Keratinocyte (primary cell): ENCODE data around the gene TTC24. TPM values are rescaled to one million over a fixed set of nuclear protein-coding genes. Genes with fewer than 3 reads are reported as not detected.

Source experiments
- DNase-seq: peaks from one replicate; pipeline ENCODE4 v3.0.0-alpha.2; 2011; ENCODE audit warnings: low read depth, missing footprints, low spot score
- FAIRE-seq: peaks from 2 replicates; lab custom pipeline; 2011; peaks lifted over from hg19 to GRCh38; lab: Jason Lieb, UNC
- H2AFZ ChIP-seq: 2 replicates; pipeline ENCODE4 v1.6.0; 2012; ENCODE audit warnings: low read length, control low read depth, inconsistent platforms; ENCODE audit not compliant: control insufficient read depth
- H3K27ac ChIP-seq: 2 replicates; pipeline ENCODE4 v1.5.1; 2011; ENCODE audit warnings: low read length; ENCODE audit not compliant: control insufficient read depth, insufficient read depth
- H3K27me3 ChIP-seq: 3 replicates; pipeline ENCODE4 v1.6.0; 2011; ENCODE audit warnings: low read length; ENCODE audit not compliant: control insufficient read depth, insufficient read depth; ENCODE audit errors: extremely low read depth
- H3K36me3 ChIP-seq, 2 experiments: 2 replicates in 1 of 2; 3 replicates in 1 of 2; pipeline ENCODE4 v1.5.1; 2011; ENCODE audit warnings: low read length in 2 of 2, mild to moderate bottlenecking in 1 of 2; ENCODE audit not compliant: control insufficient read depth in 2 of 2, insufficient read depth in 2 of 2; ENCODE audit errors: extremely low read depth in 1 of 2
- H3K4me1 ChIP-seq: 3 replicates; pipeline ENCODE4 v1.5.1; 2011; ENCODE audit warnings: low read length; ENCODE audit not compliant: control insufficient read depth, insufficient read depth; ENCODE audit errors: extremely low read depth
- H3K4me2 ChIP-seq: 3 replicates; pipeline ENCODE4 v1.6.0; 2011; ENCODE audit warnings: low read depth, low read length; ENCODE audit not compliant: control insufficient read depth, insufficient read depth; ENCODE audit errors: extremely low read depth
- H3K4me3 ChIP-seq, 3 experiments: fragments of 200-600 bp in 1 of 3; sonication (generic) in 1 of 3; 2 replicates in 2 of 3; 3 replicates in 1 of 3; pipeline ENCODE4 v1.5.1; 2011 to 2016; ENCODE audit warnings: low read length in 3 of 3, mild to moderate bottlenecking in 3 of 3, control low read depth in 2 of 3, inconsistent platforms in 1 of 3, low read depth in 1 of 3, mixed read lengths in 1 of 3, mixed run types in 1 of 3, moderate library complexity in 1 of 3; ENCODE audit not compliant: control insufficient read depth in 2 of 3, insufficient read depth in 2 of 3; ENCODE audit errors: extremely low read depth in 1 of 3
- H3K79me2 ChIP-seq: 2 replicates; pipeline ENCODE4 v1.6.0; 2012; ENCODE audit warnings: low read length; ENCODE audit not compliant: control insufficient read depth, insufficient read depth
- H3K9ac ChIP-seq: 3 replicates; pipeline ENCODE4 v1.6.0; 2011; ENCODE audit warnings: low read length; ENCODE audit not compliant: control insufficient read depth, insufficient read depth; ENCODE audit errors: extremely low read depth
- H3K9me1 ChIP-seq: 3 replicates; pipeline ENCODE4 v1.6.0; 2011; ENCODE audit warnings: low read length; ENCODE audit not compliant: control insufficient read depth, insufficient read depth; ENCODE audit errors: extremely low read depth
- H3K9me3 ChIP-seq: 2 replicates; pipeline ENCODE4 v1.5.1; 2012; ENCODE audit warnings: low read depth, low read length; ENCODE audit not compliant: control insufficient read depth
- H4K20me1 ChIP-seq: 3 replicates; pipeline ENCODE4 v1.6.0; 2011; ENCODE audit warnings: low read length; ENCODE audit not compliant: control insufficient read depth, insufficient read depth; ENCODE audit errors: extremely low read depth
- EZH2 ChIP-seq: IDR thresholded peaks from one replicate; pipeline ENCODE4 v1.6.1; 2012; ENCODE audit warnings: inconsistent platforms, mild to moderate bottlenecking, low read length, moderate library complexity
- dilution Hi-C: fragments of 300-500 bp; cut with MboI; formaldehyde crosslinking; loops from one replicate; pipeline ENCODE4 v1.7.0; 2020; ENCODE audit warnings: low sequenced_read_pairs; ENCODE audit not compliant: extremely low pct_ligation_motif_present
- polyA plus RNA-seq, 5 experiments: library from polyadenylated mRNA; depleted of rRNA in 3 of 5; stranded (reverse) in 3 of 5; stranded (forward) in 1 of 5; unstranded in 1 of 5; fragments of >200 nt; gene quantifications; 1 replicate in 1 of 5; 2 replicates in 3 of 5; 3 replicates in 1 of 5; pipeline versions ENCODE4 v1.2.1 to v1.2.3, GENCODE V29; 2011 to 2012; ENCODE audit warnings: missing spikeins in 2 of 5, low read depth in 1 of 5, low replicate concordance in 1 of 5
- TF ChIP-seq, protein P1 (sequence below), 3 experiments: IDR thresholded peaks in 1 of 3; conservative IDR thresholded peaks in 1 of 3; optimal IDR thresholded peaks in 1 of 3; 2 replicates in 2 of 3; 3 replicates in 1 of 3; pipeline versions ENCODE3 to v1.5.1; 2011; ENCODE audit warnings: low read length in 3 of 3, mild to moderate bottlenecking in 3 of 3, moderate library complexity in 2 of 3, control low read depth in 1 of 3, inconsistent platforms in 1 of 3; ENCODE audit not compliant: insufficient read depth in 2 of 3; ENCODE audit errors: extremely low read depth in 1 of 3

Gene TTC24
- polyA plus RNA-seq, 1 donor (not counting 4 experiments of a cell fraction or from before 2014, with no cell fraction given): not detected

- TF ChIP-seq, protein P1, sequence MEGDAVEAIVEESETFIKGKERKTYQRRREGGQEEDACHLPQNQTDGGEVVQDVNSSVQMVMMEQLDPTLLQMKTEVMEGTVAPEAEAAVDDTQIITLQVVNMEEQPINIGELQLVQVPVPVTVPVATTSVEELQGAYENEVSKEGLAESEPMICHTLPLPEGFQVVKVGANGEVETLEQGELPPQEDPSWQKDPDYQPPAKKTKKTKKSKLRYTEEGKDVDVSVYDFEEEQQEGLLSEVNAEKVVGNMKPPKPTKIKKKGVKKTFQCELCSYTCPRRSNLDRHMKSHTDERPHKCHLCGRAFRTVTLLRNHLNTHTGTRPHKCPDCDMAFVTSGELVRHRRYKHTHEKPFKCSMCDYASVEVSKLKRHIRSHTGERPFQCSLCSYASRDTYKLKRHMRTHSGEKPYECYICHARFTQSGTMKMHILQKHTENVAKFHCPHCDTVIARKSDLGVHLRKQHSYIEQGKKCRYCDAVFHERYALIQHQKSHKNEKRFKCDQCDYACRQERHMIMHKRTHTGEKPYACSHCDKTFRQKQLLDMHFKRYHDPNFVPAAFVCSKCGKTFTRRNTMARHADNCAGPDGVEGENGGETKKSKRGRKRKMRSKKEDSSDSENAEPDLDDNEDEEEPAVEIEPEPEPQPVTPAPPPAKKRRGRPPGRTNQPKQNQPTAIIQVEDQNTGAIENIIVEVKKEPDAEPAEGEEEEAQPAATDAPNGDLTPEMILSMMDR (optimal IDR thresholded peaks at IDR 0.05 in 1 of 3, IDR thresholded peaks at IDR 0.05 in 1 of 3, conservative IDR thresholded peaks at IDR 0.05 in 1 of 3; ENCODE audit: extremely low read depth in 1 of 3, insufficient read depth in 2 of 3, low read length in 3 of 3): no peak
- no peak for TF ChIP-seq EZH2
- Histone ChIP-seq H3K4me2 (no peak overlapping the region), H3K9ac (no peak overlapping the region), H3K27ac (no peak overlapping the region), H3K9me3 (no peaks in the 10 kb centered on the region), H3K27me3 (no peaks in the 10 kb centered on the region), H2AFZ (no peak overlapping the region), H3K9me1 (no peaks in the 10 kb centered on the region), H3K36me3 (peaks cover 43 to 45% of the 10 kb centered on the region in 2 experiments), H3K4me3 (no peak overlapping the region), H3K79me2 (peaks cover 35% of the 10 kb centered on the region), H3K4me1 (peaks cover 17% of the 10 kb centered on the region), H4K20me1 (no peaks in the 10 kb centered on the region)
- FAIRE-seq (no peak), DNase-seq (no peak)
- dilution Hi-C loops: no loop called here
Observed at GRCh38 chr1:156596426-156596825, 16.9 kb downstream of the TTC24 start.

GRCh38 chr1:156598125-156598524 lies 18.6 kb downstream of the TTC24 start:
- no peak overlapping the region for H3K9ac ChIP-seq
- no peak overlapping the region for H2AFZ ChIP-seq
- peaks cover 26% of the 10 kb centered on the region for H3K79me2 ChIP-seq
- H3K4me2 ChIP-seq: no peak overlapping the region
- no peaks in the 10 kb centered on the region for H3K9me1 ChIP-seq
- no peaks in the 10 kb centered on the region for H3K9me3 ChIP-seq
- H3K4me3 ChIP-seq: no peak overlapping the region
- H3K27ac ChIP-seq: no peak overlapping the region
- no peak for FAIRE-seq
- peaks cover 40 to 41% of the 10 kb centered on the region in 2 experiments for H3K36me3 ChIP-seq
- TF ChIP-seq, protein P1 (optimal IDR thresholded peaks at IDR 0.05 in 1 of 3, IDR thresholded peaks at IDR 0.05 in 1 of 3, conservative IDR thresholded peaks at IDR 0.05 in 1 of 3; ENCODE audit: extremely low read depth in 1 of 3, insufficient read depth in 2 of 3, low read length in 3 of 3): no peak
- TF ChIP-seq EZH2: no peak
- DNase-seq: no peak
- H3K27me3 ChIP-seq: no peaks in the 10 kb centered on the region
- dilution Hi-C loops: no loop called here
- peaks cover 27% of the 10 kb centered on the region for H3K4me1 ChIP-seq
- H4K20me1 ChIP-seq: no peaks in the 10 kb centered on the region
